H9 (cell line): ENCODE measurements around the gene CCM2. TPM values are rescaled to one million over a fixed set of nuclear protein-coding genes. Genes with fewer than 3 reads are reported as not detected.

ENCODE experiments used
- DNase-seq: peaks from one replicate; pipeline ENCODE4 v3.0.0-alpha.2; 2017
- H2AFZ ChIP-seq: one replicate; pipeline ENCODE4 v1.6.1; 2013; ENCODE audit warnings: mild to moderate bottlenecking, low read length, control low read depth, moderate library complexity
- H2AK5ac ChIP-seq: 2 replicates; pipeline ENCODE4 v1.6.1; 2013; ENCODE audit warnings: low read length, control low read depth, mixed read lengths; ENCODE audit not compliant: insufficient read length
- H2BK120ac ChIP-seq: one replicate; pipeline ENCODE4 v1.6.1; 2013; ENCODE audit warnings: low read depth, mild to moderate bottlenecking, low read length, control low read depth, inconsistent platforms; ENCODE audit not compliant: poor library complexity, severe bottlenecking
- H2BK12ac ChIP-seq: 2 replicates; pipeline ENCODE4 v1.6.1; 2013; ENCODE audit warnings: low read length, control low read depth, mixed read lengths, low read depth; ENCODE audit not compliant: insufficient read length
- H2BK15ac ChIP-seq: 2 replicates; pipeline ENCODE4 v1.6.1; 2013; ENCODE audit warnings: low read depth, low read length, control low read depth
- H2BK20ac ChIP-seq: one replicate; pipeline ENCODE4 v1.6.1; 2013; ENCODE audit warnings: low read depth, mild to moderate bottlenecking, low read length, control low read depth, inconsistent platforms; ENCODE audit not compliant: poor library complexity, severe bottlenecking
- H2BK5ac ChIP-seq: 2 replicates; pipeline ENCODE4 v1.6.1; 2013; ENCODE audit warnings: low read length, control low read depth, mixed read lengths; ENCODE audit not compliant: insufficient read length
- H3K14ac ChIP-seq: 2 replicates; pipeline ENCODE4 v1.6.1; 2013; ENCODE audit warnings: low read length, control low read depth; ENCODE audit not compliant: insufficient read depth
- H3K18ac ChIP-seq: 2 replicates; pipeline ENCODE4 v1.6.1; 2013; ENCODE audit warnings: low read depth, mild to moderate bottlenecking, mixed read lengths, low read length, control low read depth; ENCODE audit not compliant: insufficient read length
- H3K23ac ChIP-seq: 2 replicates; pipeline ENCODE4 v1.6.1; 2013; ENCODE audit warnings: low read length, control low read depth, mixed read lengths, low read depth; ENCODE audit not compliant: insufficient read length
- H3K23me2 ChIP-seq: 2 replicates; pipeline ENCODE4 v1.6.1; 2013; ENCODE audit warnings: low read depth, mild to moderate bottlenecking, mixed read lengths, low read length, control low read depth; ENCODE audit not compliant: insufficient read length, poor library complexity, severe bottlenecking
- H3K27ac ChIP-seq: 2 replicates; pipeline ENCODE4 v1.5.1; 2013; ENCODE audit warnings: low read length, control low read depth, mixed read lengths, low read depth; ENCODE audit not compliant: insufficient read length
- H3K27me3 ChIP-seq: 2 replicates; pipeline ENCODE4 v1.6.1; 2013; ENCODE audit warnings: low read length, control low read depth, inconsistent platforms; ENCODE audit not compliant: insufficient read depth
- H3K4ac ChIP-seq: 2 replicates; pipeline ENCODE4 v1.6.1; 2013; ENCODE audit warnings: low read depth, mild to moderate bottlenecking, control low read depth, inconsistent platforms, low read length, moderate library complexity
- H3K4me1 ChIP-seq: 2 replicates; pipeline ENCODE4 v1.6.1; 2013; ENCODE audit warnings: low read length, control low read depth, inconsistent platforms; ENCODE audit not compliant: insufficient read depth
- H3K4me2 ChIP-seq: 2 replicates; pipeline ENCODE4 v1.6.1; 2013; ENCODE audit warnings: low read length, control low read depth, mixed read lengths; ENCODE audit not compliant: insufficient read length, insufficient read depth
- H3K56ac ChIP-seq: 2 replicates; pipeline ENCODE4 v1.6.1; 2013; ENCODE audit warnings: low read depth, mild to moderate bottlenecking, mixed read lengths, low read length, control low read depth; ENCODE audit not compliant: insufficient read length
- H3K79me1 ChIP-seq: 2 replicates; pipeline ENCODE4 v1.6.1; 2013; ENCODE audit warnings: low read depth, mild to moderate bottlenecking, moderate library complexity, low read length, control low read depth, inconsistent platforms; ENCODE audit not compliant: insufficient read depth, poor library complexity, severe bottlenecking
- H3K79me2 ChIP-seq: 2 replicates; pipeline ENCODE4 v1.6.1; 2013; ENCODE audit warnings: low read length, control low read depth, inconsistent platforms; ENCODE audit not compliant: insufficient read depth
- H3K9ac ChIP-seq: 2 replicates; pipeline ENCODE4 v1.6.1; 2013; ENCODE audit warnings: low read length, control low read depth, mixed read lengths; ENCODE audit not compliant: insufficient read length; ENCODE audit errors: extremely low read depth
- H3K9me3 ChIP-seq: one replicate; pipeline ENCODE4 v1.6.1; 2013; ENCODE audit warnings: low read depth, low read length, inconsistent platforms; ENCODE audit not compliant: control insufficient read depth
- H3T11ph ChIP-seq: one replicate; pipeline ENCODE4 v1.6.1; 2013; ENCODE audit warnings: mild to moderate bottlenecking, low read length, control low read depth, inconsistent platforms
- H4K20me1 ChIP-seq: one replicate; pipeline ENCODE4 v1.6.1; 2013; ENCODE audit not compliant: control insufficient read depth, insufficient read length, insufficient read depth
- H4K5ac ChIP-seq: 2 replicates; pipeline ENCODE4 v1.6.1; 2013; ENCODE audit warnings: low read depth, mild to moderate bottlenecking, mixed read lengths, low read length, control low read depth; ENCODE audit not compliant: insufficient read length
- H4K8ac ChIP-seq: replicated peaks from 2 replicates; pipeline ENCODE4 v1.6.1; 2013; ENCODE audit warnings: low read length, control low read depth, mixed read lengths, low read depth; ENCODE audit not compliant: insufficient read length
- H4K91ac ChIP-seq: 2 replicates; pipeline ENCODE4 v1.6.1; 2013; ENCODE audit warnings: low read depth, mild to moderate bottlenecking, moderate library complexity, mixed read lengths, low read length, control low read depth; ENCODE audit not compliant: insufficient read length
- H3K27ac Mint-ChIP-seq, 3 experiments: 2 replicates in 2 of 3; 3 replicates in 1 of 3; pipeline ENCODE4 v1.8.0; 2020 to 2021; ENCODE audit warnings: mixed read lengths in 3 of 3, mild to moderate bottlenecking in 1 of 3, moderate library complexity in 1 of 3
- H3K27me3 Mint-ChIP-seq: 2 replicates; pipeline ENCODE4 v1.8.0; 2021; ENCODE audit warnings: low read depth, mild to moderate bottlenecking, moderate library complexity, mixed read lengths
- H3K36me3 Mint-ChIP-seq, 3 experiments: 2 replicates in 2 of 3; 3 replicates in 1 of 3; pipeline ENCODE4 v1.8.0; 2020 to 2021; ENCODE audit warnings: low read depth in 3 of 3, mixed read lengths in 3 of 3; ENCODE audit not compliant: insufficient read depth in 1 of 3
- H3K4me1 Mint-ChIP-seq, 2 experiments: 2 replicates each; pipeline ENCODE4 v1.8.0; 2020; ENCODE audit warnings: mixed read lengths in 2 of 2
- H3K4me3 Mint-ChIP-seq, 2 experiments: 2 replicates in 1 of 2; 3 replicates in 1 of 2; pipeline ENCODE4 v1.8.0; 2020 to 2021; ENCODE audit warnings: mild to moderate bottlenecking in 2 of 2, mixed read lengths in 2 of 2, moderate library complexity in 1 of 2
- H3K9me3 Mint-ChIP-seq, 2 experiments: 2 replicates in 1 of 2; 3 replicates in 1 of 2; pipeline ENCODE4 v1.8.0; 2020; ENCODE audit warnings: mild to moderate bottlenecking in 2 of 2, mixed read lengths in 2 of 2, moderate library complexity in 1 of 2
- WGBS: extraction: QIAGEN DNeasy Blood & Tissue Kit; methylation state at CpG from one replicate; pipeline ENCODE4 v1.1.7; 2013; ENCODE audit warnings: missing lambda C conversion rate, low lambda C conversion rate, mixed read lengths; ENCODE audit not compliant: insufficient read length; ENCODE audit errors: extremely low coverage; 5-methylcytosine and 5-hydroxymethylcytosine counted together
- total RNA-seq: library from RNA; stranded (reverse); gene quantifications from 2 replicates; pipeline ENCODE4 v1.2.1, GENCODE V29; 2021
- TF ChIP-seq, protein P1 (sequence below): fragments of 200-600 bp; sonication (generic); conservative IDR thresholded peaks from 3 replicates; pipeline ENCODE4 v1.8.0; 2021; ENCODE audit warnings: antibody characterized with exemption, mild to moderate bottlenecking

CCM2 gene
- total RNA-seq, 1 experiment from 2014 or later: 30.4 TPM

DNA sequence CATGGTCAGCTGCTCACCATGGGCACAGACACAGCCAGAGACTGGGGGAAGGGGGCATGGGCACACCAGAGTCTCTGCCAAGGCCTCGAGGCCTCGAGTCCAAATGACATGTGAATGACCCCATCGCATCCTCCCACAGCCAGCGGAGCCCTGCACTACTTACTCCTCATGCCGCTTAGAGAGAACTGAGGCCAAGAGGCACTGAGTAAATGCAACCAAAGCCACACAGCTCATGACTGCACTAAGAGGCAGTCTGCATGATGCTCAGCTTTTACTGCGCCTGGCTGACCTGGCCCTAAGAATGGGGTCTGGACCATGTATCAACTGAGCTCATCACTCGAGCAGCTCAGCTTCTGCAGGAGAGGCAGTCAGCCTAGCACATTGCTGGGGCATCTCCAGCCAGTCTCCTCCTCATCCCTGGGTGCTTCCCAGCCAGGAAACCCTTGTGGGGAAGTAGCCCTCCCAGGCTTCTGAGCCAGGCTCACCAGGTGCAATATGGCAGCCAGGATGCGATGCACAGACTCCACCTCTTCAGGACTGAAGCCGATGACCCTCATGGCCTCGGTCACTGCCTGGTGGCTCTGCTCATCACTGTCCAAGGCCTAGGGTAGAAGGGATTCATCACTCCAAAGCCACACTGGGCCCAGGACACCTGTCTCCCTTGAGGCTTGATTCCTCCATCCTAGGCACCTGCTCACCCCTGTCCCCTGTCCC is 28.7 kb upstream of the CCM2 start:
- Histone ChIP-seq H3K14ac (no peak overlapping the region), H4K5ac (no peak overlapping the region), H3K4ac (no peak overlapping the region), H3K18ac (no peak overlapping the region), H4K20me1 (no peaks in the 10 kb centered on the region), H3K9ac (no peak overlapping the region), H3K79me2 (no peaks in the 10 kb centered on the region), H4K91ac (no peak overlapping the region), H3K27me3 (no peaks in the 10 kb centered on the region), H2BK5ac (no peak overlapping the region), H3K23me2 (no peaks in the 10 kb centered on the region), H2BK120ac (no peak overlapping the region), H3K9me3 (no peaks in the 10 kb centered on the region), H3K79me1 (no peaks in the 10 kb centered on the region), H3K23ac (no peak overlapping the region), H2BK15ac (no peak overlapping the region), H3K27ac (no peak overlapping the region), H2AK5ac (no peak overlapping the region), H3K56ac (no peak overlapping the region), H2AFZ (no peak overlapping the region), H3K4me2 (no peak overlapping the region), H4K8ac (no peak overlapping the region), H3K4me1 (no peaks in the 10 kb centered on the region), H3T11ph (no peak overlapping the region), H2BK12ac (no peak overlapping the region), H2BK20ac (no peak overlapping the region)
- Mint-ChIP-seq H3K36me3 (no peaks in the 10 kb centered on the region), H3K27me3 (no peaks in the 10 kb centered on the region; the same call in 1 of the 2 replicates), H3K4me1 (peaks cover 0 to 5% of the 10 kb centered on the region in 2 experiments; a peak in 3 of 4 replicates), H3K4me3 (no peak overlapping the region), H3K9me3 (no peaks in the 10 kb centered on the region), H3K27ac (peak overlapping the region in 1 of 3 experiments; percentile 57; a peak in 1 of 7 replicates)
- WGBS: no CpG with 5 or more reads among the region's 10 CpGs
- TF ChIP-seq, protein P1, sequence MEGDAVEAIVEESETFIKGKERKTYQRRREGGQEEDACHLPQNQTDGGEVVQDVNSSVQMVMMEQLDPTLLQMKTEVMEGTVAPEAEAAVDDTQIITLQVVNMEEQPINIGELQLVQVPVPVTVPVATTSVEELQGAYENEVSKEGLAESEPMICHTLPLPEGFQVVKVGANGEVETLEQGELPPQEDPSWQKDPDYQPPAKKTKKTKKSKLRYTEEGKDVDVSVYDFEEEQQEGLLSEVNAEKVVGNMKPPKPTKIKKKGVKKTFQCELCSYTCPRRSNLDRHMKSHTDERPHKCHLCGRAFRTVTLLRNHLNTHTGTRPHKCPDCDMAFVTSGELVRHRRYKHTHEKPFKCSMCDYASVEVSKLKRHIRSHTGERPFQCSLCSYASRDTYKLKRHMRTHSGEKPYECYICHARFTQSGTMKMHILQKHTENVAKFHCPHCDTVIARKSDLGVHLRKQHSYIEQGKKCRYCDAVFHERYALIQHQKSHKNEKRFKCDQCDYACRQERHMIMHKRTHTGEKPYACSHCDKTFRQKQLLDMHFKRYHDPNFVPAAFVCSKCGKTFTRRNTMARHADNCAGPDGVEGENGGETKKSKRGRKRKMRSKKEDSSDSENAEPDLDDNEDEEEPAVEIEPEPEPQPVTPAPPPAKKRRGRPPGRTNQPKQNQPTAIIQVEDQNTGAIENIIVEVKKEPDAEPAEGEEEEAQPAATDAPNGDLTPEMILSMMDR: no peak
- DNase-seq: no peak
